CD14-positive monocyte (primary cell): ENCODE measurements around the gene PTGES2. TPM values are rescaled to one million over a fixed set of nuclear protein-coding genes. Genes with fewer than 3 reads are reported as not detected.

ENCODE experiments used
- DNase-seq, 3 donors: peaks; one replicate each; pipeline ENCODE4 v3.0.0-alpha.2; 2011 to 2022
- H2AFZ ChIP-seq: 2 replicates; pipeline ENCODE4 v1.6.0; 2012; ENCODE audit warnings: mild to moderate bottlenecking, low read depth, low read length, inconsistent platforms; ENCODE audit not compliant: insufficient read depth, poor library complexity, severe bottlenecking
- H3K27ac ChIP-seq, 2 donors: 1 replicate in 1 of 2; 2 replicates in 1 of 2; pipeline ENCODE4 v1.5.1; 2012 to 2013; ENCODE audit warnings: low read length in 2 of 2, control low read depth in 1 of 2, inconsistent platforms in 1 of 2, low read depth in 1 of 2, mild to moderate bottlenecking in 1 of 2
- H3K27me3 ChIP-seq, 2 donors: one replicate each; pipeline versions ENCODE4 v1.6.0 to v1.6.1; 2011 to 2013; ENCODE audit warnings: low read length in 2 of 2; ENCODE audit not compliant: control insufficient read depth in 2 of 2, insufficient read depth in 2 of 2
- H3K36me3 ChIP-seq, 2 donors: replicated peaks in 1 of 2; 1 replicate in 1 of 2; 2 replicates in 1 of 2; pipeline versions ENCODE4 v1.5.1 to v1.6.1; 2012 to 2013; ENCODE audit warnings: low read length in 2 of 2, control low read depth in 1 of 2, inconsistent platforms in 1 of 2, mild to moderate bottlenecking in 1 of 2; ENCODE audit not compliant: insufficient read depth in 2 of 2, control insufficient read depth in 1 of 2
- H3K4me1 ChIP-seq, 2 donors: 1 replicate in 1 of 2; 2 replicates in 1 of 2; pipeline versions ENCODE4 v1.5.1 to v1.6.1; 2012 to 2013; ENCODE audit warnings: low read length in 2 of 2, control low read depth in 1 of 2, inconsistent platforms in 1 of 2, mild to moderate bottlenecking in 1 of 2, moderate library complexity in 1 of 2; ENCODE audit not compliant: insufficient read depth in 2 of 2, control insufficient read depth in 1 of 2
- H3K4me2 ChIP-seq: replicated peaks from 2 replicates; pipeline ENCODE3; 2012; ENCODE audit warnings: low read length, moderate library complexity, mild to moderate bottlenecking; ENCODE audit not compliant: poor library complexity, severe bottlenecking; ENCODE audit errors: extremely low read depth
- H3K4me3 ChIP-seq, 3 experiments: fragments of 200-600 bp in 1 of 3; sonication (generic) in 1 of 3; replicated peaks in 1 of 3; 1 replicate in 2 of 3; 2 replicates in 1 of 3; pipeline ENCODE4 v1.5.1; 2011 to 2013; ENCODE audit warnings: low read length in 3 of 3, mild to moderate bottlenecking in 3 of 3, control low read depth in 2 of 3, low read depth in 2 of 3, inconsistent platforms in 1 of 3, moderate library complexity in 1 of 3
- H3K79me2 ChIP-seq: 2 replicates; pipeline ENCODE4 v1.6.0; 2012; ENCODE audit warnings: mild to moderate bottlenecking, control low read depth, inconsistent platforms, low read length, moderate library complexity; ENCODE audit not compliant: insufficient read depth
- H3K9ac ChIP-seq: 2 replicates; pipeline ENCODE4 v1.6.0; 2017; ENCODE audit warnings: low read length, mild to moderate bottlenecking; ENCODE audit not compliant: insufficient read depth, poor library complexity, severe bottlenecking
- H3K9me3 ChIP-seq, 2 donors: replicated peaks in 1 of 2; 1 replicate in 1 of 2; 2 replicates in 1 of 2; pipeline versions ENCODE4 v1.5.1 to v1.6.1; 2012 to 2013; ENCODE audit warnings: low read length in 2 of 2, control low read depth in 1 of 2; ENCODE audit not compliant: control insufficient read depth in 1 of 2, insufficient read depth in 1 of 2
- H4K20me1 ChIP-seq: 2 replicates; pipeline ENCODE4 v1.6.0; 2012; ENCODE audit warnings: mild to moderate bottlenecking, low read length, control low read depth, moderate library complexity; ENCODE audit not compliant: insufficient read depth
- H3K27ac Mint-ChIP-seq, 7 donors: one replicate each; pipeline ENCODE4 v1.8.0; 2020; ENCODE audit warnings: mild to moderate bottlenecking in 7 of 7, mixed read lengths in 7 of 7, moderate library complexity in 6 of 7, inconsistent platforms in 2 of 7
- H3K27me3 Mint-ChIP-seq, 3 donors: one replicate each; pipeline ENCODE4 v1.8.0; 2021 to 2022; ENCODE audit warnings: low read depth in 3 of 3, mild to moderate bottlenecking in 3 of 3, mixed read lengths in 3 of 3, moderate library complexity in 3 of 3, inconsistent platforms in 1 of 3
- H3K36me3 Mint-ChIP-seq, 2 donors: one replicate each; pipeline ENCODE4 v1.8.0; 2020; ENCODE audit warnings: mixed read lengths in 2 of 2, inconsistent platforms in 1 of 2, mild to moderate bottlenecking in 1 of 2
- H3K4me1 Mint-ChIP-seq: one replicate; pipeline ENCODE4 v1.8.0; 2020; ENCODE audit warnings: mild to moderate bottlenecking, mixed read lengths
- H3K4me3 Mint-ChIP-seq, 2 donors: one replicate each; pipeline ENCODE4 v1.8.0; 2020; ENCODE audit warnings: mild to moderate bottlenecking in 2 of 2, mixed read lengths in 2 of 2, moderate library complexity in 1 of 2
- H3K9me3 Mint-ChIP-seq, 7 donors: one replicate each; pipeline ENCODE4 v1.8.0; 2020 to 2022; ENCODE audit warnings: mixed read lengths in 7 of 7, mild to moderate bottlenecking in 6 of 7, moderate library complexity in 6 of 7, inconsistent platforms in 2 of 7
- WGBS: methylation state at CpG from one replicate; pipeline ENCODE4 v1.1.5; 2013; ENCODE audit warnings: missing lambda C conversion rate; ENCODE audit not compliant: insufficient coverage; 5-methylcytosine and 5-hydroxymethylcytosine counted together
- intact Hi-C, 2 donors: fragments of 100-400 bp; cut with micrococcal nuclease; formaldehyde crosslinking; loops; one replicate each; pipeline versions ENCODE4 v1.15.0 to v1.15.1; 2023
- polyA plus RNA-seq, 3 donors: library from polyadenylated mRNA; depleted of rRNA in 1 of 3; unstranded in 2 of 3; stranded (reverse) in 1 of 3; fragments of 300-500 nt in 2 of 3; fragments of >200 nt in 1 of 3; fragmentation: Illumina TruSeq in 2 of 3; gene quantifications; 1 replicate in 2 of 3; 2 replicates in 1 of 3; pipeline ENCODE4 v1.2.3, GENCODE V29; 2012 to 2021
- TF ChIP-seq, protein P1 (sequence below): fragments of 200-600 bp; IDR thresholded peaks from one replicate; pipeline ENCODE4 v1.8.0; 2022; ENCODE audit warnings: antibody characterized with exemption, mild to moderate bottlenecking

The PTGES2 gene
- polyA plus RNA-seq, 3 donors: 42.0 to 71.5 (median 49.4) TPM

- H3K27me3 Mint-ChIP-seq: peaks cover 0 to 4% (median 0%) of the 10 kb centered on the region in 3 donors
- peak overlapping the region; percentile 48 for H3K4me2 ChIP-seq
- H4K20me1 ChIP-seq: peaks cover 7% of the 10 kb centered on the region
- H3K27me3 ChIP-seq: no peaks in the 10 kb centered on the region
- no peak overlapping the region for H2AFZ ChIP-seq
- H3K4me3 ChIP-seq: peak overlapping the region in 2 of 3 experiments; percentile 7 to 64
- peaks cover 67 to 71% of the 10 kb centered on the region in 2 donors for H3K4me1 ChIP-seq
- WGBS: no CpG with 5 or more reads among the region's 7 CpGs
- H3K79me2 ChIP-seq: peaks cover 79% of the 10 kb centered on the region
- no peaks in the 10 kb centered on the region for H3K36me3 ChIP-seq
- H3K27ac ChIP-seq: peak overlapping the region; percentile 38 to 75
- TF ChIP-seq, protein P1, sequence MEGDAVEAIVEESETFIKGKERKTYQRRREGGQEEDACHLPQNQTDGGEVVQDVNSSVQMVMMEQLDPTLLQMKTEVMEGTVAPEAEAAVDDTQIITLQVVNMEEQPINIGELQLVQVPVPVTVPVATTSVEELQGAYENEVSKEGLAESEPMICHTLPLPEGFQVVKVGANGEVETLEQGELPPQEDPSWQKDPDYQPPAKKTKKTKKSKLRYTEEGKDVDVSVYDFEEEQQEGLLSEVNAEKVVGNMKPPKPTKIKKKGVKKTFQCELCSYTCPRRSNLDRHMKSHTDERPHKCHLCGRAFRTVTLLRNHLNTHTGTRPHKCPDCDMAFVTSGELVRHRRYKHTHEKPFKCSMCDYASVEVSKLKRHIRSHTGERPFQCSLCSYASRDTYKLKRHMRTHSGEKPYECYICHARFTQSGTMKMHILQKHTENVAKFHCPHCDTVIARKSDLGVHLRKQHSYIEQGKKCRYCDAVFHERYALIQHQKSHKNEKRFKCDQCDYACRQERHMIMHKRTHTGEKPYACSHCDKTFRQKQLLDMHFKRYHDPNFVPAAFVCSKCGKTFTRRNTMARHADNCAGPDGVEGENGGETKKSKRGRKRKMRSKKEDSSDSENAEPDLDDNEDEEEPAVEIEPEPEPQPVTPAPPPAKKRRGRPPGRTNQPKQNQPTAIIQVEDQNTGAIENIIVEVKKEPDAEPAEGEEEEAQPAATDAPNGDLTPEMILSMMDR: no peak
- H3K9me3 Mint-ChIP-seq: peaks cover 0 to 2% (median 0%) of the 10 kb centered on the region in 7 donors
- H3K4me1 Mint-ChIP-seq: peaks cover 60% of the 10 kb centered on the region
- peak overlapping the region; percentile 79 to 98 (median 96) for H3K27ac Mint-ChIP-seq
- H3K9ac ChIP-seq: no peak overlapping the region
- no peaks in the 10 kb centered on the region for H3K9me3 ChIP-seq
- intact Hi-C loops: no loop called here
- peaks cover 4 to 7% of the 10 kb centered on the region in 2 donors for H3K36me3 Mint-ChIP-seq
- DNase-seq: no peak
- peak overlapping the region in 1 of 2 donors; percentile 71 for H3K4me3 Mint-ChIP-seq
Observed at GRCh38 chr9:128070874-128071273, 56.7 kb downstream of the PTGES2 start.

Other genes starting within 250 kb of the PTGES2 start
- gene ST6GALNAC6, start 228.1 kb downstream of the PTGES2 start, polyA plus RNA-seq: 10 to 100 TPM in 2 of 3 donors, 1 to 10 TPM in 1; 8.2 to 14.4 (median 12.0) TPM
- 10 to 100 TPM in 2 of 3 donors, 1 to 10 TPM in 1; 8.9 to 14.0 (median 10.3) TPM for gene ST6GALNAC4, start 210.7 kb downstream of the PTGES2 start, polyA plus RNA-seq
- under 1 TPM; 0.31 to 0.57 (median 0.39) TPM for gene PIP5KL1, start 197.0 kb downstream of the PTGES2 start, polyA plus RNA-seq
- gene DPM2, start 189.9 kb downstream of the PTGES2 start, polyA plus RNA-seq: 10 to 100 TPM; 22.4 to 28.7 (median 25.4) TPM
- gene EEIG1, start 146.7 kb downstream of the PTGES2 start, polyA plus RNA-seq: 1 to 10 TPM in 2 of 3 donors, under 1 TPM in 1; 0.86 to 2.3 (median 2.1) TPM
- gene NAIF1, start 60.4 kb downstream of the PTGES2 start, polyA plus RNA-seq: 1 to 10 TPM; 4.6 to 6.5 (median 5.6) TPM
- gene SLC25A25, start 59.5 kb downstream of the PTGES2 start, polyA plus RNA-seq: 10 to 100 TPM in 1 of 3 donors, 1 to 10 TPM in 2; 5.1 to 43.3 (median 6.3) TPM
- under 1 TPM in 1 of 3 donors, not detected in 2; 0.83 TPM for gene LCN2, start 21.7 kb upstream of the PTGES2 start, polyA plus RNA-seq
- 10 to 100 TPM; 51.5 to 74.8 (median 54.5) TPM for gene BBLN, start 32.5 kb upstream of the PTGES2 start, polyA plus RNA-seq
- gene CIZ1, start 63.8 kb upstream of the PTGES2 start, polyA plus RNA-seq: 10 to 100 TPM in 1 of 3 donors, 1 to 10 TPM in 2; 3.4 to 53.7 (median 5.9) TPM
- gene DNM1, start 75.7 kb upstream of the PTGES2 start, polyA plus RNA-seq: 1 to 10 TPM in 1 of 3 donors, under 1 TPM in 2; 0.05 to 4.9 (median 0.56) TPM
- gene GOLGA2, start 148.3 kb upstream of the PTGES2 start, polyA plus RNA-seq: 10 to 100 TPM in 1 of 3 donors, 1 to 10 TPM in 2; 2.9 to 34.2 (median 4.6) TPM
- 10 to 100 TPM; 14.4 to 18.0 (median 16.2) TPM for gene SWI5, start 148.5 kb upstream of the PTGES2 start, polyA plus RNA-seq
- gene TRUB2, start 194.7 kb upstream of the PTGES2 start, polyA plus RNA-seq: 10 to 100 TPM in 2 of 3 donors, 1 to 10 TPM in 1; 5.9 to 17.0 (median 13.5) TPM
- gene COQ4, start 195.1 kb upstream of the PTGES2 start, polyA plus RNA-seq: 10 to 100 TPM; 19.9 to 32.6 (median 20.4) TPM
- 1 to 10 TPM; 6.8 to 8.9 (median 6.8) TPM for gene SLC27A4, start 212.8 kb upstream of the PTGES2 start, polyA plus RNA-seq
- 10 to 100 TPM; 37.5 to 39.7 (median 38.3) TPM for gene URM1, start 243.6 kb upstream of the PTGES2 start, polyA plus RNA-seq